Transverse colon (tissue), 4 donors: ENCODE results near the gene CLEC2B. TPM values are rescaled to one million over a fixed set of nuclear protein-coding genes. Genes with fewer than 3 reads are reported as not detected.

ENCODE experiments used
- DNase-seq: peaks from one replicate; pipeline ENCODE4 v3.0.0-alpha.2; 2019
- H3K27ac ChIP-seq, 4 donors: fragments of 200-600 bp; sonication (generic); 2 replicates each; pipeline ENCODE4 v1.5.1; 2016 to 2018; ENCODE audit warnings: inconsistent platforms in 4 of 4
- H3K27me3 ChIP-seq: fragments of 200-600 bp; sonication (generic); 2 replicates; pipeline ENCODE4 v1.5.1; 2017; ENCODE audit warnings: inconsistent platforms
- H3K36me3 ChIP-seq, 4 donors: fragments of 200-600 bp; sonication (generic); 2 replicates each; pipeline ENCODE4 v1.5.1; 2017 to 2019; ENCODE audit warnings: inconsistent platforms in 4 of 4
- H3K4me1 ChIP-seq, 4 donors: fragments of 200-600 bp; sonication (generic); 2 replicates each; pipeline ENCODE4 v1.5.1; 2017 to 2020; ENCODE audit warnings: inconsistent platforms in 4 of 4
- H3K4me3 ChIP-seq, 4 donors: fragments of 200-600 bp; sonication (generic); 1 replicate in 1 of 4; 2 replicates in 3 of 4; pipeline versions ENCODE4 v1.5.1 to v1.6.1; 2017 to 2019; ENCODE audit warnings: inconsistent platforms in 4 of 4
- H3K9me3 ChIP-seq, 2 donors: fragments of 200-600 bp; sonication (generic); 2 replicates each; pipeline ENCODE4 v1.5.1; 2017 to 2019; ENCODE audit warnings: inconsistent platforms in 2 of 2
- CTCF ChIP-seq, 5 experiments: fragments of 200-600 bp in 3 of 5; fragments of 450-650 bp in 2 of 5; sonication (generic) in 3 of 5; IDR thresholded peaks; 1 replicate in 2 of 5; 2 replicates in 3 of 5; pipeline ENCODE4 v1.5.1; 2016 to 2017; ENCODE audit warnings: antibody characterized with exemption in 5 of 5, inconsistent platforms in 3 of 5, mild to moderate bottlenecking in 2 of 5, moderate library complexity in 1 of 5
- EP300 ChIP-seq: sonication (generic); formaldehyde crosslinking; IDR thresholded peaks from one replicate; pipeline ENCODE4 v1.6.1; 2017; ENCODE audit warnings: antibody characterized with exemption, low read depth
- POLR2A ChIP-seq: fragments of 450-650 bp; IDR thresholded peaks from one replicate; pipeline ENCODE4 v1.6.1; 2016; ENCODE audit warnings: antibody characterized with exemption, mild to moderate bottlenecking, moderate library complexity
- POLR2AphosphoS5 ChIP-seq, 3 donors: sonication (generic); formaldehyde crosslinking; IDR thresholded peaks; one replicate each; pipeline ENCODE4 v1.6.1; 2016; ENCODE audit warnings: antibody characterized with exemption in 3 of 3
- WGBS, 2 donors: methylation state at CpG; one replicate each; pipeline ENCODE4 v1.1.5; 2018; ENCODE audit warnings: low coverage in 1 of 2; 5-methylcytosine and 5-hydroxymethylcytosine counted together
- in situ Hi-C, 4 donors: fragments of 200-750 bp; cut with MboI; loops; one replicate each; pipeline versions ENCODE4 v1.15.0 to v1.15.1; 2017; ENCODE audit warnings: low sequenced_read_pairs in 3 of 4, low pct_ligation_motif_present in 1 of 4, low pct_unique_long_range_greater_than_20kb in 1 of 4
- intact Hi-C: fragments of 100-400 bp; cut with DNase I; formaldehyde crosslinking; loops from one replicate; pipeline ENCODE4 v1.15.1; 2023; ENCODE audit warnings: low total_unique reads
- total RNA-seq, 4 donors: library from RNA; depleted of rRNA; stranded (reverse); fragments of >200 nt; gene quantifications; one replicate each; pipeline ENCODE4 v1.1.0, GENCODE V29; 2016

CLEC2B gene
- total RNA-seq, 4 donors from 2014 or later: 4.8 to 11.7 TPM; not detected in 2

GRCh38 chr12:9813821-9814798, 55.0 kb downstream of the CLEC2B start:
- TF ChIP-seq EP300 (no peak), CTCF (IDR thresholded peaks at IDR 0.05) (peak; percentile 60 to 72 (median 67))
- WGBS, 2 donors: 47% methylated on average over 30 of the region's 32 CpGs; no CpG with 5 or more reads in 1 of the 2 donors
- peak overlapping the region in 1 of 4 donors; percentile 26 for H3K4me3 ChIP-seq
- peak; percentile 82 for DNase-seq
- no peaks in the 10 kb centered on the region for H3K36me3 ChIP-seq
- H3K27ac ChIP-seq: no peak overlapping the region
- in situ Hi-C loops (loop anchor here in 1 of 4 donors (10.0 kb wide), 1 partner anchor 111 kb away; no protein-coding TSS in a partner anchor), intact Hi-C loops (no loop called here)
- no peaks in the 10 kb centered on the region for H3K4me1 ChIP-seq
- no peaks in the 10 kb centered on the region for H3K9me3 ChIP-seq
- no peaks in the 10 kb centered on the region for H3K27me3 ChIP-seq

GRCh38 chr12:9811621-9812020, 57.5 kb downstream of the CLEC2B start:
- intact Hi-C loops: no loop called here
- in situ Hi-C loops: loop anchor here in 1 of 4 donors (10.0 kb wide), 1 partner anchor 113 kb away; no protein-coding TSS in a partner anchor

GRCh38 chr12:9810671-9811070, 58.5 kb downstream of the CLEC2B start:
- H3K4me1 ChIP-seq: no peaks in the 10 kb centered on the region
- intact Hi-C loops: no loop called here
- H3K9me3 ChIP-seq: no peaks in the 10 kb centered on the region
- in situ Hi-C loops: loop anchor here in 1 of 4 donors (10.0 kb wide), 1 partner anchor 114 kb away; no protein-coding TSS in a partner anchor
- DNase-seq: no peak
- H3K4me3 ChIP-seq: no peak overlapping the region
- no peaks in the 10 kb centered on the region for H3K27me3 ChIP-seq
- no peaks in the 10 kb centered on the region for H3K36me3 ChIP-seq
- 57 to 76% methylated on average over 2 of the region's 2 CpGs for WGBS, 2 donors
- TF ChIP-seq CTCF (IDR thresholded peaks at IDR 0.05) (no peak), EP300 (no peak), POLR2AphosphoS5 (IDR thresholded peaks at IDR 0.05) (no peak), POLR2A (no peak)
- H3K27ac ChIP-seq: no peak overlapping the region

More at GRCh38 chr12:9811621-9812020, 57.5 kb downstream of the CLEC2B start:
- no peak for DNase-seq
- Histone ChIP-seq H3K27ac (no peak overlapping the region), H3K4me1 (no peaks in the 10 kb centered on the region), H3K9me3 (no peaks in the 10 kb centered on the region), H3K36me3 (no peaks in the 10 kb centered on the region), H3K4me3 (no peak overlapping the region), H3K27me3 (no peaks in the 10 kb centered on the region)
- TF ChIP-seq POLR2A (no peak), CTCF (IDR thresholded peaks at IDR 0.05) (no peak), POLR2AphosphoS5 (IDR thresholded peaks at IDR 0.05) (no peak), EP300 (no peak)
- 73 to 87% methylated on average over 5 of the region's 5 CpGs for WGBS, 2 donors

GRCh38 chr12:9809866-9810265, 59.3 kb downstream of the CLEC2B start:
- no peak overlapping the region for H3K4me3 ChIP-seq
- TF ChIP-seq CTCF (IDR thresholded peaks at IDR 0.05): no peak
- no peak for TF ChIP-seq POLR2AphosphoS5 (IDR thresholded peaks at IDR 0.05)
- TF ChIP-seq EP300: no peak
- no peak for TF ChIP-seq POLR2A
- H3K9me3 ChIP-seq: no peaks in the 10 kb centered on the region
- intact Hi-C loops: no loop called here
- DNase-seq: no peak
- in situ Hi-C loops: loop anchor here in 1 of 4 donors (10.0 kb wide), 1 partner anchor 115 kb away; no protein-coding TSS in a partner anchor
- H3K36me3 ChIP-seq: no peaks in the 10 kb centered on the region
- H3K27ac ChIP-seq: no peak overlapping the region
- H3K4me1 ChIP-seq: no peaks in the 10 kb centered on the region
- no peaks in the 10 kb centered on the region for H3K27me3 ChIP-seq
